Left renal pelvis (tissue), 4 donors: Measurements from ENCODE around the gene MAD1L1. TPM values are rescaled to one million over a fixed set of nuclear protein-coding genes. Genes with fewer than 3 reads are reported as not detected.
"Not testable (repeated sequence)": the region's sequence is repeated elsewhere in the genome, so short reads cannot be mapped to it uniquely, and the experiment has no call there.

Experiments
- DNase-seq, 4 donors: peaks; one replicate each; pipeline ENCODE4 v3.0.0-alpha.2; 2013; ENCODE audit warnings: low read depth in 4 of 4, low spot score in 3 of 4
- polyA plus RNA-seq, 4 donors: library from polyadenylated mRNA; unstranded; fragments of 120-200 nt; gene quantifications; one replicate each; pipeline ENCODE4 v1.2.1, GENCODE V29; 2013; ENCODE audit not compliant: insufficient read length in 4 of 4

Gene MAD1L1
- polyA plus RNA-seq, 4 donors: 18.9 to 24.5 (median 21.3) TPM

DNA sequence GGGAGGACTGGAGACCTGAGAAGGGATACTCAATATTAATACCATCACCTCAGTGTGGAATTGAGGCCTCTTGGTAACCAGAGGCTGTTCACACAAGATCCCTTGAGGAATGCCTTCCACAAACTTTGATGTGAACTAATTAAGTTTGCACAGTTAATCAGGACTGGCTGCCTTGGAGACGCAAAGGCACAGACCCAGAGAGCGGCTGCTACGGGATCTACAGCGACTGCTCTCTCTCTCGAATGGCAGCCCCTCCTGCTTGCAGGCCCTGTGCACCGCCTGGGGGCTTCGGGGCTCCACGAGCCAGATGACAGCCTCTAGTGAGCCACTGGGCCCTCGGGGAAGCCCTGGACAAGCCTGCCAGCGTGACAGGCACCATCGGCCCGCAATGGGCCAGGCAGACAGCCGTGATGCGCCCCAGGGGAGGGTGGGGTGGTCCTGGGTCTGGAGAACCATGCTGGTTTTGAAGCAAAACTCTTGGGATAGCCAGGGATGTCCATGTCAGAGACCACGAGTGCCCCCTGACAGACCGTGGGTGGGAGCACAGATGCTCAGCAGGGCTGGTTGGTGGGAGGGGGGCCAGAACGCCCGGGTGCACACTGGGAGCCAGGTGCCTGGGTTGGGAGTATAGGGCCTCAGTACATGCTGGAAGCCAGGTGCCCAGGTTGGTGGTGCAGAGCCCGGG lies 367.0 kb downstream of the MAD1L1 start:
- no peak for DNase-seq

DNA sequence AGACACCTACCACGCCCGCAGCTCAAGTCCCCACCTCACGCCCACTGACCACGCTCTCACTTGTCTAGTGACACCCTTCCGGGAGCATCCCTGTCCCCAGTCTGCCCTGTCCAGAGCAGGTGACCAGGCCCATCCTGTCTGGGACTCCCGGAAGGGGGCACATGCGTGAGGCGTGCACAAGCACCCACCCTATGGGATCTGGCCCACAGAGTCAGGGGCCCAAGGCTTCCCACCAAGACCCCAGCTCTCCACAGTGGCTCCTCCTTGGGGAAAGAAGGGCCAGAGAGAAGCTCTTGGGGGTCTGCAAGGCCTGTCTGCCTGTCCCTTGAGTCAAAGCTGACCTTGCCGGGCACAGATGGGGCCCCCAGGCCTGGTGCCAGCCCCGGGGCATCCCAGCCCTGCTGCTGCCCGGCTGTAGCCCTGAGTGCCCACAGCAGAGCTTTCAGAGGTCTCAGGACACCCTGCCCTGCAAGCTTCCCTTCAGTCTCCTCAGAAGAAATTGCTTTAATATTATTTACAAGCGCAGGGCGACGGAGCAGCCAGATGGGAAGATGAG lies 367.7 kb downstream of the MAD1L1 start:
- no peak for DNase-seq

- DNase-seq: no peak
These were observed 368.4 kb downstream of the MAD1L1 start for GRCh38 chr7:1864161-1864940.

DNA sequence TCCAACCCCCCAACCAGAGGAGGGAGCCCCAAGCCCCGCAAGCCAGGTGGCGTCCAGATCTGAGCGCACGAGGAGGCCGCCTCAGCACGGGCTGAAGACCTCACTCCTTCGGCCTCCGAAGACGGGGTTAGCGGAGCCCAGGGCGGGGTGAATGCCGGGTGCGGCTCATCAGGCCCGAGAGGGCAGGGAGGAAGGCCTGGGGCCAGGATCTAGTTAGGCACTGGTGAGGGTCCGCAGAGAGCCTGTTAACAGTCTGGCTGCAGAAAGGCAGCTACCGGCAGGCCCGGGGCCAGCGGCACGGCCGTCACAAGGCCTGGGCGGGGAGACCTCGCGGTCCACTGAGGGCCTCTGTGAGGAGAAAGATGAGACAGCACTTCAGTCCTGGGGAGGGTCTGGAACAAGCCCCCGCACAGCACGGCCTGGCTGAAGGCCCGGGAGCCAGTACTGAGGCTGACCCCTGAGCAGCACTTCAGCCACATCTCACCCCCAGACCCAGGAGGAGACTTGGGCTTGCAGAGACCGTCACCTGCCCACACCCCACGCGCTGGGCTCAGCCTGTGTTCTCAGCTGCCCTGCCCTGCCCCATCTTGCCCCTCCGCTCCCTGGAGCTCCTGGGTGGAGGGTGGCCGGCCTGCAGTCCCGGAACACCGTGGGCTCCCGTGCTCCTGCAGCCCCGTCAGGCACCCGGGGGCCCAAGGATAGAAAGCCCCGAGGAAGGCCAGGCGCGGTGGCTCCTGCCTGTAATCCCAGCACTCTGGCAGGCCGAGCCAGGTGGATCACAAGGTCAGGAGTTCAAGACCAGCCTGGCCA lies 369.4 kb downstream of the MAD1L1 start:
- DNase-seq: no peak

GRCh38 chr7:1862560-1862959 lies 370.2 kb downstream of the MAD1L1 start:
- DNase-seq: no peak

DNA sequence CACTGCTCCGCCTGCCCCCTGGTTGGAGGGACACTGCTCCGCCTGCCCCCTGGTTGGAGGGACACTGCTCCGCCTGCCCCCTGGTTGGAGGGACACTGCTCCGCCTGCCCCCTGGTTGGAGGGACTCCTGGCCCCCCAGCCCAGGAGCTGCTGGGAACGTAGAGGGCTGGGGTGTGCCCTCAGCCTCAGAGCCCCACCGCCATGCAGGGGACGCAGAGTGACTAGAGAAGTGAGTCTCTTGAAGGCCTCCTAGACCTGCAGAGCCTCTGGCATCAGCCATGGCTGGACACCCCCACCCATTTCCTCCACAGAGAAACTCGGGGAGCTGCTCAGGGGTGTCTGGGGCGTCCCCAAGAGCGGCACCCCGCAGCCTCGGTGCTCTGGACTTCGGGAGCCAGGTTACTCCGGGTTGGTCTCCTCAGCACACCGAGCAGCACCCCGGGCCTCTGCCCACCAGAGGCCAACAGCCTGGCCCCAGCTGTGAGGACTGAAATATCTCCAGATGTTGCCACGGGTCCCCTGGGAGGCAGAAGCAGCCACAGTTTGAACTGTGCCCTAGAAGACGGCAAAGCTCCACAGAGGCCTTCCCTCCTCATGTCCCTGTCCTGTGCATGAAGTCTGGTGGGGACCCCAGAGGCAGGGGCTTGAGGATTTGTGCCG lies 370.8 kb downstream of the MAD1L1 start:
- DNase-seq: no peak

DNA sequence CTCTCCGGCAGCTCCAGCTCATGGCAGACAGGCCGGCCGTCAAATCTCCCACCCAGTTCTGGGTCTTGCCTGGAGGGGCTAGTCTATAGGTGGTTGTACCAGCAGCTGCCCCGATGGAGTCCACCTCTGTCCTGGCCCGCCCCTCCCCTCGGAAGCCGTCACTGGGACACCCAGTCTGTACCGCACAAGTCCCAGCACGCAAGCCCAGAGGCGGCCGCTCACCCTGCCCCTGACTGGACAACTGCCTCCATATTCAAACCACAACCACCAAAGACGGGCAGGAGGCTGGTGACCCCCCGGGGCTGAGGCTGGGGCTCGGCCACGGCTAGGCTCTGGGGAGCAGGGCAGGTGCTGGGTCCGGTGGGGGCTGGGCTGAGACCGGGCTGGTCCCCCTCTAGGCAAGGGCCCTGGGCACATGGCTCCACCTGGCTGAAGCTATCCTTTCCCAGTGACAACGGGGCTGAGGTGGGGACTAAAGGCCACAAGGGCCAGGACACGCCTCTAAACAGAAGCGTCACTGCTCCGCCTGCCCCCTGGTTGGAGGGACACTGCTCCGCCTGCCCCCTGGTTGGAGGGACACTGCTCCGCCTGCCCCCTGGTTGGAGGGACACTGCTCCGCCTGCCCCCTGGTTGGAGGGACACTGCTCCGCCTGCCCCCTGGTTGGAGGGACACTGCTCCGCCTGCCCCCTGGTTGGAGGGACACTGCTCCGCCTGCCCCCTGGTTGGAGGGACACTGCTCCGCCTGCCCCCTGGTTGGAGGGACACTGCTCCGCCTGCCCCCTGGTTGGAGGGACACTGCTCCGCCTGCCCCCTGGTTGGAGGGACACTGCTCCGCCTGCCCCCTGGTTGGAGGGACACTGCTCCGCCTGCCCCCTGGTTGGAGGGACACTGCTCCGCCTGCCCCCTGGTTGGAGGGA lies 371.6 kb downstream of the MAD1L1 start:
- not testable (repeated sequence) for DNase-seq

GRCh38 chr7:1859266-1860035 lies 373.3 kb downstream of the MAD1L1 start:
- DNase-seq: no peak

GRCh38 chr7:1858435-1859265 lies 374.1 kb downstream of the MAD1L1 start:
- DNase-seq: no peak

DNA sequence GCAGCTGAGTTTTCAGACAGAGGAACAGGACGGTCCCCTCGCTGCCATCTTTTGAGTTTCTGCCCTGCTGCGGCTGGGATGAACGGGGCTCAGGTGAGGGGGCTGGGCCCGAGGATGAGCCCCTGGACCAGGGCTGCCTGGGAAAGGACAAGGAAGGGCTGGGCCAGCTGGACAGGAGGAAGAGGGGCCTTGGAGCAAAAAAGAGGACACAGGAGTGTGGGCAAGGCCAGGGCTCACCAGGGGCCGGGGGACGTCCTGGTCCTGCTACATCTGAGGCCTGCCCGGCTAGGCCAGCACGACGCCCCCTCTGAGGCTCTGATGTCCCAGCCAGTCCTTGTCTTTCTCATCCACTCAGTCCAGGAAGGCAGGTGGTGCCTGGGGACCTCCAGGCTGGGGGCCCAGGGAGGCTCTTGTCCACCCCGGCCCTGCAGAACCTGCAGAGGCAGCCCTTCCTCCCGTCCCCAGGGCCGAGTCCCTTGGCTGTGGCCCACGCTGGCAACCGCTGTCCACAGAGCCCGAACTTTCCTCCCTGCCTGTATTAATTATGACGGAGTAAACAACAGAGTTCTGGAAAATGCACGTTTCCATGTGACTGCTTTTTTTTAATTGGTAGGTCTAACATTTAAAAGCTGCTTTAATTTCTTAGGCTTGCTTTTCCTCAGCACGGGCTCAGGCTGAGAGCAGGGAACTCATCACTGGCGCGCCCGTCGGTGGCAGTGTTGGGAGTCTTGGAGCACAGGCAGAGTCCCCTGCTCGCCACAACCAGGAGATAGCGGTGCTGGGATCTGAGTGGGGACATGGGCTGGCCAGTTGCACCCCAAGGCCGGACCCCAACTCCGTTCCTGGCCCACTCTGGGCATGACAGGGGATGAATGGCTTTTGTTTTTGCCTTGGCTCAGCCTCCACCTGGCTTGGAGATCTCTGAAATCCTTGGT lies 375.0 kb downstream of the MAD1L1 start:
- no peak for DNase-seq

DNA sequence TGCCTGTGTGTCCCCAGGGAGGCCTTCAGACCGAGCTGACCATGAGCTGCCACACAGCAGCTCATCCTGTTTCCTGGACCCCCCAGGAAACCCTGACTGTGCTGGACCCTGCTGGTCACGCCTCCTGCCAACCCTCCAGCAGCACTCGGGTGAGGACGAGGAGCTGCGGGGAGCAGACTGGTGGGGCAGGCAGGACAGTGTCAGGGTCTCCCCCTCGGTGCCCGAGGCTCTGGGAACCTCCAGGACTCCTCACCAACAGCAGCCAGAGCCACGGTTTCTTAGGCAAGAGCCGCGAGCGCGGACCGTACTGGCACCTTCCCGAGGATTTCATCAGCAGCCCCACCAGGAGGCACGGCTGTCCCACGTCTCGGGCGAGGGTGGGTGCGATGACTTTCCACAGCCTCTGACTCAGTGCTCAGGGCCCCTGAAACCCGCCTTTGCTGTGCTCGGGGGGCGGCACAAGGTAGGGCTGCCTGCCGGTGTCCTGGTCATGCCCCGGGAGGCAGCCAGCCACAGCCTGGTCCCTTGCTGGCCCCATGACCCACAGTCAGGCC lies 375.8 kb downstream of the MAD1L1 start:
- no peak for DNase-seq

- no peak for DNase-seq
These were observed 376.4 kb downstream of the MAD1L1 start for GRCh38 chr7:1856161-1856887.

DNA sequence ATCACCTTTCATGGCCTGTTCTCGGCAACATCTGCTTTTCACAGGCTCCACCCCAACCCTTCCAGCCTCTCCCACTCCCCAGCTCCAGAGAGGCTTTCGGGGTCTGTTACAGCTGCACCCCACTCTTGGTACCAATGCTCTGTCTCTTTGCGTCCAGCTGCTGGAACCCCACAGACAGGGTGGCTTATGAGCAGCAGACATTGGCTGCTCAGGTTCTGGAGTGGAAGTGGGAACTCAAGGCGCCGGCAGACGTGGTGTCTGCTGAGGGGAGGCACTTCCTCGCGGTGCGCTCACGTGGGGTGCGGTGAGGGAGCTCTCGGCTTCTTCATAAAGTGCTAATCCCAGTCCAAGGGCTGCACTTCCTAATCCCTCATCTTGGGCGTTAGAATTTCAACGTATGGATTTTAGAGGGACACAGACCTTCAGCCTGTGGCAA lies 377.0 kb downstream of the MAD1L1 start:
- DNase-seq: no peak

GRCh38 chr7:1854866-1855724 lies 377.6 kb downstream of the MAD1L1 start:
- no peak for DNase-seq
